WTC11 (cell line): ENCODE data around the gene MRPL11. TPM values are rescaled to one million over a fixed set of nuclear protein-coding genes. Genes with fewer than 3 reads are reported as not detected.

Source experiments
- ATAC-seq: fragments of 200-7000 bp; cut with Tn5 transposase; 2 replicates; pipeline ENCODE4 v1.10.0; 2021; ENCODE audit warnings: mild to moderate bottlenecking, moderate library complexity
- CTCF ChIA-PET: fragments of 300-600 bp; sonication (Branson Sonifier 250); formaldehyde crosslinking; loops from one replicate; lab custom pipeline; 2021; ENCODE audit warnings: antibody characterized with exemption; lab: Charles Lee
- POLR2A ChIA-PET: fragments of 350-600 bp; sonication (Branson Sonifier 250); formaldehyde crosslinking; loops from one replicate; lab custom pipeline; 2021; ENCODE audit warnings: antibody characterized with exemption; lab: Charles Lee
- DNase-seq: peaks from one replicate; pipeline ENCODE4 v3.0.0; 2021; ENCODE audit warnings: low spot score
- H3K27ac Mint-ChIP-seq: 2 replicates; pipeline ENCODE4 v1.8.0; 2021; ENCODE audit warnings: mixed read lengths
- H3K27me3 Mint-ChIP-seq: 2 replicates; pipeline ENCODE4 v1.8.0; 2021; ENCODE audit warnings: low read depth, mild to moderate bottlenecking, moderate library complexity, mixed read lengths
- H3K36me3 Mint-ChIP-seq: 2 replicates; pipeline ENCODE4 v1.8.0; 2021; ENCODE audit warnings: mixed read lengths
- H3K4me1 Mint-ChIP-seq: 2 replicates; pipeline ENCODE4 v1.8.0; 2022; ENCODE audit warnings: mixed read lengths
- H3K4me3 Mint-ChIP-seq: 2 replicates; pipeline ENCODE4 v1.8.0; 2021; ENCODE audit warnings: mild to moderate bottlenecking, moderate library complexity, mixed read lengths
- H3K9me3 Mint-ChIP-seq: 2 replicates; pipeline ENCODE4 v1.8.0; 2021; ENCODE audit warnings: mixed read lengths
- AFF4 ChIP-seq: sonication (generic); formaldehyde crosslinking; IDR thresholded peaks from 2 replicates; pipeline ENCODE4 v1.8.1; 2023; ENCODE audit warnings: mild to moderate bottlenecking, missing genetic modification reagents, borderline replicate concordance
- AR ChIP-seq: fragments of 250-450 bp; sonication (Bioruptor Pico); IDR thresholded peaks from 2 replicates; pipeline ENCODE4 v1.9.0; 2021; ENCODE audit warnings: mild to moderate bottlenecking
- ATF1 ChIP-seq: sonication (generic); formaldehyde crosslinking; IDR thresholded peaks from 2 replicates; pipeline ENCODE4 v1.8.1; 2023; ENCODE audit warnings: mild to moderate bottlenecking, moderate library complexity, missing genetic modification reagents
- ATF2 ChIP-seq: sonication (generic); formaldehyde crosslinking; IDR thresholded peaks from 2 replicates; pipeline ENCODE4 v1.8.1; 2022; ENCODE audit warnings: low read depth, missing genetic modification reagents, borderline replicate concordance
- ATF3 ChIP-seq: sonication (generic); formaldehyde crosslinking; conservative IDR thresholded peaks from 2 replicates; pipeline ENCODE4 v1.8.1; 2022; ENCODE audit warnings: mild to moderate bottlenecking, missing genetic modification reagents
- IRF1 ChIP-seq: sonication (generic); formaldehyde crosslinking; IDR thresholded peaks from 2 replicates; pipeline ENCODE4 v1.8.0; 2023; ENCODE audit warnings: missing genetic modification reagents
- KAT7 ChIP-seq: sonication (generic); formaldehyde crosslinking; IDR thresholded peaks from 2 replicates; pipeline ENCODE4 v1.8.1; 2023; ENCODE audit warnings: missing genetic modification reagents, mild to moderate bottlenecking, borderline replicate concordance
- PRDM15 ChIP-seq: sonication (generic); formaldehyde crosslinking; IDR thresholded peaks from 2 replicates; pipeline ENCODE4 v1.8.0; 2022; ENCODE audit warnings: missing genetic modification reagents
- TEAD1 ChIP-seq: sonication (generic); formaldehyde crosslinking; IDR thresholded peaks from 2 replicates; pipeline ENCODE4 v1.8.0; 2022; ENCODE audit warnings: mild to moderate bottlenecking, missing genetic modification reagents
- TEAD4 ChIP-seq: sonication (generic); formaldehyde crosslinking; IDR thresholded peaks from 2 replicates; pipeline ENCODE4 v1.8.0; 2022; ENCODE audit warnings: mild to moderate bottlenecking, missing genetic modification reagents
- ZNF219 ChIP-seq: sonication (generic); formaldehyde crosslinking; IDR thresholded peaks from 2 replicates; pipeline ENCODE4 v1.8.0; 2023; ENCODE audit warnings: missing genetic modification reagents, mild to moderate bottlenecking, borderline replicate concordance
- total RNA-seq: library from RNA; stranded (reverse); gene quantifications from 3 replicates; pipeline ENCODE4 v1.2.3, GENCODE V29; 2021

The MRPL11 gene
- total RNA-seq, 1 experiment from 2014 or later: 137 TPM

GRCh38 chr11:66414120-66414934, 24.3 kb downstream of the MRPL11 start:
- POLR2A ChIA-PET: interaction anchor here (0.6 to 1.8 kb wide), 4 partner anchors 13 to 263 kb away, joined by 3 to 5 read pairs (median 4); partner anchors contain the start of genes DPP3 and RBM4B

GRCh38 chr11:66413167-66413566, 25.5 kb downstream of the MRPL11 start:
- CTCF ChIA-PET: interaction anchor here (0.7 to 2.1 kb wide), 3 partner anchors 24 to 66 kb away, joined by 3 to 11 read pairs (median 3); partner anchors contain the start of gene MRPL11
- Mint-ChIP-seq H3K27me3 (peaks cover 25% of the 10 kb centered on the region), H3K9me3 (no peaks in the 10 kb centered on the region), H3K27ac (peak overlapping the region; percentile 54; the same call in 1 of the 2 replicates), H3K4me1 (peaks cover 38% of the 10 kb centered on the region), H3K4me3 (no peak overlapping the region), H3K36me3 (no peaks in the 10 kb centered on the region)
- TF ChIP-seq ATF3 (CRISPR knock-in tag): no peak
- TF ChIP-seq KAT7 (CRISPR knock-in tag): no peak
- no peak for TF ChIP-seq AR (CRISPR knock-in tag)
- no peak for TF ChIP-seq AFF4 (CRISPR knock-in tag)
- TF ChIP-seq PRDM15 (CRISPR knock-in tag): no peak
- TF ChIP-seq IRF1 (CRISPR knock-in tag): no peak
- no peak for TF ChIP-seq ZNF219 (CRISPR knock-in tag)
- no peak for DNase-seq
- POLR2A ChIA-PET: interaction anchor here (0.6 kb wide), 1 partner anchor 101 kb away, joined by 3 read pairs; no protein-coding TSS in a partner anchor
- no peak for ATAC-seq

More at GRCh38 chr11:66414120-66414934, 24.3 kb downstream of the MRPL11 start:
- Mint-ChIP-seq H3K4me1 (peaks cover 46% of the 10 kb centered on the region), H3K9me3 (no peaks in the 10 kb centered on the region)
- TF ChIP-seq ATF2 (CRISPR knock-in tag): no peak
- TF ChIP-seq TEAD4 (CRISPR knock-in tag): 0 out of 2 replicates have a peak, but pooled peaks have one; percentile 22
- peak; percentile 54; the same call in 1 of the 2 replicates for TF ChIP-seq TEAD1
- no peak for TF ChIP-seq ATF1 (CRISPR knock-in tag)
- TF ChIP-seq, all 79 proteins: peak for 2
- Mint-ChIP-seq H3K27me3 (peaks cover 33% of the 10 kb centered on the region), H3K27ac (peak overlapping the region; percentile 78), H3K4me3 (peak overlapping the region; percentile 39), H3K36me3 (no peaks in the 10 kb centered on the region)
- CTCF ChIA-PET: interaction anchor here (0.8 to 2.1 kb wide), 8 partner anchors 14 to 264 kb away, joined by 3 to 11 read pairs (median 8); partner anchors contain the start of genes MRPL11, PELI3 and RBM4B
- peak; percentile 33 for DNase-seq
- peak; percentile 82 for ATAC-seq
